HCT116 (cell line): ENCODE results near the gene GPALPP1. TPM values are rescaled to one million over a fixed set of nuclear protein-coding genes. Genes with fewer than 3 reads are reported as not detected.

Source experiments
- ATAC-seq: fragments of 200-7000 bp; cut with Tn5 transposase; 2 replicates; pipeline ENCODE4 v1.9.1; 2020; ENCODE audit warnings: mild to moderate bottlenecking, moderate library complexity
- BruUV-seq: library from RNA; stranded (reverse); fragments of 400-500 nt; replicated peaks from 2 replicates; lab custom pipeline; 2021; lab: Mats Ljungman, UMichigan
- CTCF ChIA-PET: fragments of 300-600 bp; sonication (Branson Sonifier 250); formaldehyde crosslinking; loops from one replicate; lab custom pipeline; 2021; ENCODE audit warnings: antibody characterized with exemption; lab: Charles Lee
- POLR2A ChIA-PET: fragments of 300-600, 350-600 bp; sonication (Branson Sonifier 250); formaldehyde crosslinking; loops from one replicate; lab custom pipeline; 2021; ENCODE audit warnings: antibody characterized with exemption; lab: Charles Lee
- RAD21 ChIA-PET, 2 experiments: fragments of 300-600 bp; sonication (Branson Sonifier 250); formaldehyde crosslinking; loops; one replicate each; lab custom pipeline; 2023; ENCODE audit warnings: low total read pairs in 2 of 2; ENCODE audit not compliant: uncharacterized antibody in 2 of 2, unreplicated experiment in 2 of 2, low non-redundant PET in 1 of 2; lab: Charles Lee
- DNase-seq: peaks from one replicate; pipeline ENCODE4 v3.0.0-alpha.2; 2010; ENCODE audit warnings: low read depth, low spot score
- H2AFZ ChIP-seq: fragments of 200-600 bp; shearing (Covaris generic), sonication (generic); 2 replicates; pipeline ENCODE4 v1.6.1; 2017; ENCODE audit warnings: low read depth, mixed run types, mixed read lengths, antibody characterized with exemption, low read length; ENCODE audit not compliant: poor library complexity, severe bottlenecking
- H3K27ac ChIP-seq: 2 replicates; pipeline ENCODE4 v1.5.1; 2012; ENCODE audit warnings: low read depth, low read length
- H3K27me3 ChIP-seq: fragments of 200-600 bp; sonication (generic); 2 replicates; pipeline ENCODE4 v1.6.1; 2016; ENCODE audit warnings: mixed run types, low read length, mixed read lengths; ENCODE audit not compliant: insufficient read depth
- H3K36me3 ChIP-seq, 2 experiments: fragments of 200-500 bp in 1 of 2; fragments of 200-600 bp in 1 of 2; sonication (Bioruptor generic) in 1 of 2; sonication (generic) in 1 of 2; 2 replicates each; pipeline versions ENCODE4 v1.5.1 to v1.6.1; 2014 to 2016; ENCODE audit warnings: low read length in 2 of 2, inconsistent platforms in 1 of 2, mixed read lengths in 1 of 2, mixed run types in 1 of 2; ENCODE audit not compliant: insufficient read depth in 2 of 2, control insufficient read depth in 1 of 2
- H3K4me1 ChIP-seq, 2 experiments: fragments of 200-600 bp in 1 of 2; sonication (generic) in 1 of 2; 2 replicates each; pipeline versions ENCODE4 v1.5.1 to v1.6.1; 2012 to 2017; ENCODE audit warnings: low read length in 2 of 2, inconsistent platforms in 1 of 2, mild to moderate bottlenecking in 1 of 2, mixed read lengths in 1 of 2, mixed run types in 1 of 2, moderate library complexity in 1 of 2; ENCODE audit not compliant: insufficient read depth in 2 of 2, control insufficient read depth in 1 of 2
- H3K4me2 ChIP-seq: fragments of 200-600 bp; sonication (generic); 2 replicates; pipeline ENCODE4 v1.6.1; 2017; ENCODE audit warnings: mixed run types, low read length, mixed read lengths
- H3K4me3 ChIP-seq, 2 experiments: fragments of 200-600 bp in 1 of 2; sonication (generic) in 1 of 2; replicated peaks in 1 of 2; 2 replicates each; pipeline ENCODE4 v1.5.1; 2011 to 2016; ENCODE audit warnings: low read length in 2 of 2, control low read depth in 1 of 2, low read depth in 1 of 2, mild to moderate bottlenecking in 1 of 2, mixed read lengths in 1 of 2, mixed run types in 1 of 2
- H3K79me2 ChIP-seq: fragments of 200-600 bp; sonication (generic); 2 replicates; pipeline ENCODE4 v1.6.1; 2017; ENCODE audit warnings: mild to moderate bottlenecking, mixed run types, low read length, moderate library complexity, mixed read lengths; ENCODE audit not compliant: insufficient read depth
- H3K9ac ChIP-seq: fragments of 200-600 bp; sonication (generic); 2 replicates; pipeline ENCODE4 v1.6.1; 2016; ENCODE audit warnings: low read length, mixed read lengths
- H3K9me2 ChIP-seq: fragments of 200-600 bp; sonication (generic), shearing (Covaris generic); 2 replicates; pipeline ENCODE4 v1.6.1; 2017; ENCODE audit warnings: mixed run types, mild to moderate bottlenecking, moderate library complexity; ENCODE audit not compliant: insufficient read depth
- H3K9me3 ChIP-seq, 2 experiments: fragments of 200-500 bp in 1 of 2; fragments of 200-600 bp in 1 of 2; sonication (Bioruptor generic) in 1 of 2; sonication (generic) in 1 of 2; 2 replicates each; pipeline ENCODE4 v1.6.1; 2014 to 2017; ENCODE audit warnings: low read length in 2 of 2, mixed read lengths in 2 of 2, inconsistent platforms in 1 of 2, low read depth in 1 of 2, mild to moderate bottlenecking in 1 of 2, mixed run types in 1 of 2, moderate library complexity in 1 of 2; ENCODE audit not compliant: control insufficient read depth in 1 of 2, insufficient read depth in 1 of 2
- H4K20me1 ChIP-seq: fragments of 200-600 bp; sonication (generic), shearing (Covaris generic); 2 replicates; pipeline ENCODE4 v1.6.1; 2017; ENCODE audit warnings: mixed run types, mild to moderate bottlenecking, moderate library complexity; ENCODE audit not compliant: insufficient read depth
- ATF3 ChIP-seq: IDR thresholded peaks from 2 replicates; pipeline ENCODE4 v1.6.1; 2012
- CBX3 ChIP-seq: IDR thresholded peaks from 2 replicates; pipeline ENCODE4 v1.6.1; 2012; ENCODE audit warnings: low read depth
- CEBPB ChIP-seq: IDR thresholded peaks from 2 replicates; pipeline ENCODE4 v1.6.1; 2012; ENCODE audit warnings: low read depth
- EGR1 ChIP-seq: IDR thresholded peaks from 2 replicates; pipeline ENCODE4 v1.6.1; 2012; ENCODE audit warnings: low read depth
- ELF1 ChIP-seq: IDR thresholded peaks from 2 replicates; pipeline ENCODE4 v1.6.1; 2012; ENCODE audit warnings: low read depth, borderline replicate concordance
- EZH2phosphoT487 ChIP-seq: fragments of 200-600 bp; IDR thresholded peaks from 2 replicates; pipeline ENCODE4 v1.6.1; 2018; ENCODE audit warnings: antibody characterized with exemption, borderline replicate concordance
- FOSL1 ChIP-seq: IDR thresholded peaks from 2 replicates; pipeline ENCODE4 v1.6.1; 2012; ENCODE audit warnings: low read depth
- JUND ChIP-seq: IDR thresholded peaks from 2 replicates; pipeline ENCODE4 v1.6.1; 2012
- POLR2A ChIP-seq: IDR thresholded peaks from 2 replicates; pipeline ENCODE4 v1.7.0; 2011; ENCODE audit warnings: borderline replicate concordance; ENCODE audit not compliant: insufficient read depth, insufficient read length; ENCODE audit errors: extremely low read depth
- POLR2AphosphoS5 ChIP-seq: IDR thresholded peaks from 2 replicates; pipeline ENCODE4 v1.6.1; 2011; ENCODE audit warnings: mild to moderate bottlenecking, low read depth, low read length, moderate library complexity
- SIN3A ChIP-seq: IDR thresholded peaks from 2 replicates; pipeline ENCODE4 v1.6.1; 2012; ENCODE audit warnings: low read depth
- SRF ChIP-seq: IDR thresholded peaks from 2 replicates; pipeline ENCODE4 v1.6.1; 2012; ENCODE audit warnings: low read depth
- TCF7L2 ChIP-seq: IDR thresholded peaks from 2 replicates; pipeline ENCODE4 v1.7.0; 2011; ENCODE audit warnings: borderline replicate concordance, inconsistent platforms; ENCODE audit not compliant: insufficient read depth, insufficient read length; ENCODE audit errors: extremely low read depth
- YY1 ChIP-seq: IDR thresholded peaks from 2 replicates; pipeline ENCODE4 v1.6.1; 2011; ENCODE audit warnings: low read length, low read depth, moderate library complexity, mild to moderate bottlenecking; ENCODE audit not compliant: insufficient replicate concordance; ENCODE audit errors: extremely low read depth
- ZFX ChIP-seq: fragments of 450-650 bp; IDR thresholded peaks from 2 replicates; pipeline ENCODE4 v1.6.1; 2017
- ZNF274 ChIP-seq: fragments of 200-500 bp; sonication (Bioruptor generic); IDR thresholded peaks from 2 replicates; pipeline ENCODE4 v1.6.1; 2014; ENCODE audit warnings: mild to moderate bottlenecking, low read depth, low read length, inconsistent platforms
- intact Hi-C: fragments of 100-400 bp; cut with micrococcal nuclease; formaldehyde crosslinking; loops from 2 replicates; pipeline ENCODE4 v1.10.0; 2022
- total RNA-seq: library from RNA; stranded (reverse); gene quantifications from one replicate; pipeline ENCODE4 v1.2.1, GENCODE V29; 2021; ENCODE audit not compliant: unreplicated experiment
- TF ChIP-seq, protein P1 (sequence below): IDR thresholded peaks from 2 replicates; pipeline ENCODE4 v1.6.1; 2011; ENCODE audit warnings: mild to moderate bottlenecking, low read length, moderate library complexity; ENCODE audit not compliant: insufficient replicate concordance; ENCODE audit errors: extremely low read depth
- TF ChIP-seq, protein P2 (sequence below): IDR thresholded peaks from 2 replicates; pipeline ENCODE4 v1.6.1; 2012

Gene GPALPP1
- total RNA-seq, 1 experiment from 2014 or later, result 21.3 TPM

DNA sequence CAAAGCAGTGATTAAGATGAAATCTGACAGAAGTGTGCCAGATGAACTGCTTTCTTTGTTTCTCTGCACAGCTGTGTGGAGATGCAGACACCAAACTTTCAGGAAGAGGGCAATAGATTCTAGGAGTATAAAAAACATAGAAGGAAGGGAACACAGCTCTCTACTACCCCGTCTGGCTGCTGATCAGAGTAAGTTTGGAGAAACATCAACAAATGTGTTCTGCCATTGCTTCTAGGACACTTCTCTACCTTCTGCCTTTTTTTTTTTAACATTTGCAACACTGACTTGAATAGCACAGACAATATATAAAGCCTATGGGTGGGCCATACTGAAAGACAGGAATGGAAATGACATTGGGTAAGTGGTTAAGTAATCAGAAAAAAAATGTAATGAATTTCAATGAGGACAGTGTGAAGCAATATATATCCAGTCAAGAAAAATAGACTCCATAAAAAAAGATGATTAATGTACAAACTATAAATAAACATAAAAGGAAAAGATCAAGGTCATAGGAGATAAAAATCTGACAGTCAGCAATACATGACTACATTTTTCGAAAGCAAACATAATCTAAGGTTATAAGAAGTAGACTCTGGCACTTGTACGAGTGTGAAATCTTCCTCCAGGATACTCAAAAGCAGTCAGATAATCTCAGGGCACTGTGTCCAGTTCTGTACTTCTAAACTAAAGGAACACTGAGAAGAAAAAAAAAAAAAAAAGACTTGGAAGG lies 21.5 kb upstream of the GPALPP1 start:
- BruUV-seq, result no TSS peak
- POLR2A ChIA-PET, result interaction anchor here (1.5 kb wide), 1 partner anchor 49 kb away, joined by 3 read pairs; no protein-coding TSS in a partner anchor

GRCh38 chr13:44968434-44968815 lies 20.9 kb upstream of the GPALPP1 start:
- H3K4me1 ChIP-seq, result no peaks in the 10 kb centered on the region
- no TSS peak for BruUV-seq
- CTCF ChIA-PET, result no interaction called here
- no peak for ATAC-seq
- intact Hi-C loops, result no loop called here
- no peaks in the 10 kb centered on the region for H3K27me3 ChIP-seq
- POLR2A ChIA-PET, result no interaction called here
- peaks cover 22 to 25% of the 10 kb centered on the region in 2 experiments for H3K36me3 ChIP-seq
- no peaks in the 10 kb centered on the region for H3K9me2 ChIP-seq
- RAD21 ChIA-PET, result no interaction called here
- no peak overlapping the region for H2AFZ ChIP-seq
- no peak for DNase-seq
- H3K79me2 ChIP-seq, result peaks cover 54% of the 10 kb centered on the region
- H3K27ac ChIP-seq, result no peak overlapping the region
- peaks cover 10% of the 10 kb centered on the region; the same call in 1 of the 2 replicates for H4K20me1 ChIP-seq
- no peak overlapping the region for H3K4me3 ChIP-seq
- no peak overlapping the region for H3K9ac ChIP-seq
- peaks cover 0 to 3% of the 10 kb centered on the region in 2 experiments; a peak in 2 of 4 replicates for H3K9me3 ChIP-seq
- no peak overlapping the region for H3K4me2 ChIP-seq
- no peak for TF ChIP-seq POLR2A
- TF ChIP-seq, protein P1, sequence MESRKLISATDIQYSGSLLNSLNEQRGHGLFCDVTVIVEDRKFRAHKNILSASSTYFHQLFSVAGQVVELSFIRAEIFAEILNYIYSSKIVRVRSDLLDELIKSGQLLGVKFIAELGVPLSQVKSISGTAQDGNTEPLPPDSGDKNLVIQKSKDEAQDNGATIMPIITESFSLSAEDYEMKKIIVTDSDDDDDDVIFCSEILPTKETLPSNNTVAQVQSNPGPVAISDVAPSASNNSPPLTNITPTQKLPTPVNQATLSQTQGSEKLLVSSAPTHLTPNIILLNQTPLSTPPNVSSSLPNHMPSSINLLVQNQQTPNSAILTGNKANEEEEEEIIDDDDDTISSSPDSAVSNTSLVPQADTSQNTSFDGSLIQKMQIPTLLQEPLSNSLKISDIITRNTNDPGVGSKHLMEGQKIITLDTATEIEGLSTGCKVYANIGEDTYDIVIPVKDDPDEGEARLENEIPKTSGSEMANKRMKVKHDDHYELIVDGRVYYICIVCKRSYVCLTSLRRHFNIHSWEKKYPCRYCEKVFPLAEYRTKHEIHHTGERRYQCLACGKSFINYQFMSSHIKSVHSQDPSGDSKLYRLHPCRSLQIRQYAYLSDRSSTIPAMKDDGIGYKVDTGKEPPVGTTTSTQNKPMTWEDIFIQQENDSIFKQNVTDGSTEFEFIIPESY, result no peak
- no peak for TF ChIP-seq TCF7L2
- TF ChIP-seq YY1, result no peak
- no peak for TF ChIP-seq SIN3A
- no peak for TF ChIP-seq ZNF274
- no peak for TF ChIP-seq CBX3
- TF ChIP-seq SRF, result no peak
- TF ChIP-seq POLR2AphosphoS5, result no peak
- TF ChIP-seq FOSL1, result no peak
- no peak for TF ChIP-seq ZFX
- TF ChIP-seq EGR1, result no peak
- TF ChIP-seq CEBPB, result no peak
- TF ChIP-seq ELF1, result no peak
- no peak for TF ChIP-seq ATF3
- no peak for TF ChIP-seq EZH2phosphoT487
- no peak for TF ChIP-seq JUND

More for the DNA sequence above, 21.5 kb upstream of the GPALPP1 start:
- no peaks in the 10 kb centered on the region for H3K4me1 ChIP-seq
- no peak overlapping the region for H3K4me2 ChIP-seq
- no peaks in the 10 kb centered on the region for H3K27me3 ChIP-seq
- no peak overlapping the region for H3K9ac ChIP-seq
- H3K9me2 ChIP-seq, result no peaks in the 10 kb centered on the region
- H2AFZ ChIP-seq, result no peak overlapping the region
- TF ChIP-seq, protein P2, sequence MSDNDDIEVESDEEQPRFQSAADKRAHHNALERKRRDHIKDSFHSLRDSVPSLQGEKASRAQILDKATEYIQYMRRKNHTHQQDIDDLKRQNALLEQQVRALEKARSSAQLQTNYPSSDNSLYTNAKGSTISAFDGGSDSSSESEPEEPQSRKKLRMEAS, result no peak
- TF ChIP-seq POLR2A, result no peak
- TF ChIP-seq ZNF274, result no peak
- TF ChIP-seq SRF, result no peak
- H3K9me3 ChIP-seq, result peaks cover 3 to 5% of the 10 kb centered on the region in 2 experiments; a peak in 3 of 4 replicates
- H3K79me2 ChIP-seq, result peaks cover 51% of the 10 kb centered on the region
- RAD21 ChIA-PET, result no interaction called here
- DNase-seq (no peak), ATAC-seq (no peak)
- intact Hi-C loops, result no loop called here
- H4K20me1 ChIP-seq, result peaks cover 10% of the 10 kb centered on the region; the same call in 1 of the 2 replicates
- H3K36me3 ChIP-seq, result peaks cover 27% of the 10 kb centered on the region in 2 experiments
- CTCF ChIA-PET, result no interaction called here
- no peak overlapping the region for H3K4me3 ChIP-seq
- H3K27ac ChIP-seq, result no peak overlapping the region
